Measurements from ENCODE around the gene ZMIZ1.

ZMIZ1 gene

DNA sequence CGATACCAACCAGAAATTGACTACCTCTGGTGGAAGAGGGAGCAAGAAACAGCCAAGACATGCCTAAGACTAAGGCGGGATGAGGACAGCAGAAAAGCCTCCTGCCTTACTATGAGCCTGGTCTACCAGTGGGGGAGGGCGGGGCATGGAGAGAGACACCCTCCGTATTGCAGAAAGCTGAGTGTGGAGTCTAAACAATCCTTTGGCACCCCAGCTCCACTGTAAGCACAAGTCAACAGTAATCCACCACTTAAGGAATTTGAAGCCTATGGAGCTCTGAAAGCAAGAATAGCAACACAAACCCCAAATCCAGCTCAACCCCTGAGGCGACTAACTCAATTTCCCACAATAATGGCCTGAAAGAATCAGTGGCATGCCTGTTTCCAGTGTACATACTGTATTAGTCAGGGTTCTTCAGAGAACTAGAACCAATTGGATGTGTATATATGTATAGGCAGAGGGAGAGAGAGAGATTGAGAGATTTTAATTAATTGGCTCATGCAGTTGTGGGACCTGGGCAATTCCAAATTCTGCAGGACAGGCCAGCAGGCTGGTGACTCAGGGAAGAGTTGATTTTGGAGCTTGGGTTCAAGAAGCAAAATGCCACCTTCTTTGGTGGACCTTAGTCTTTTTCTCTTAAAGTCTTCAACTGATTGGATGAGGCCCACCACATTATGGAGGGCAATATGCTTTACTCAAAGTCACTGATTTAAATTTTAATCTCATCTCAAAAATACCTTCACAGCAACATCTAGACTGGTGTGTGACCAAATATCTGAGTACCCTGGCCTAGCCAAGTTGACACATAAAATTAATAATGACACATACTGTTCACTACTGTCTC lies 292.0 kb downstream of the ZMIZ1 start:
- ChIA-PET CTCF (interaction anchor here (1.8 to 1.9 kb wide), 2 partner anchors 14 kb away, joined by 4 to 7 read pairs; no protein-coding TSS in a partner anchor), POLR2A (no interaction called here)
- Histone ChIP-seq H3K4me3 (ENCODE audit: low read depth, low read length) (no peak overlapping the region), H3K36me3 (ENCODE audit: control insufficient read depth in 2 of 2, insufficient read depth in 1 of 2, low read length in 2 of 2) (peaks cover 0 to 8% of the 10 kb centered on the region in 2 experiments; a peak in 1 of 3 replicates), H3K9me3 (ENCODE audit: control insufficient read depth, insufficient read depth, low read depth, low read length) (no peaks in the 10 kb centered on the region), H3K4me1 (ENCODE audit: control insufficient read depth, insufficient read depth, low read length) (no peaks in the 10 kb centered on the region), H3K27ac (ENCODE audit: extremely low read depth, low read depth, low read length) (no peak overlapping the region)
- TF ChIP-seq ZNF10 (tag by site-specific recombination; IDR thresholded peaks at IDR 0.05), result peak; percentile 99
- no peak for TF ChIP-seq MEIS1 (CRISPR knock-in tag; IDR thresholded peaks at IDR 0.05; ENCODE audit: borderline replicate concordance)
- no peak for TF ChIP-seq ZFP37 (tag by site-specific recombination; IDR thresholded peaks at IDR 0.05)
- TF ChIP-seq, protein P1, sequence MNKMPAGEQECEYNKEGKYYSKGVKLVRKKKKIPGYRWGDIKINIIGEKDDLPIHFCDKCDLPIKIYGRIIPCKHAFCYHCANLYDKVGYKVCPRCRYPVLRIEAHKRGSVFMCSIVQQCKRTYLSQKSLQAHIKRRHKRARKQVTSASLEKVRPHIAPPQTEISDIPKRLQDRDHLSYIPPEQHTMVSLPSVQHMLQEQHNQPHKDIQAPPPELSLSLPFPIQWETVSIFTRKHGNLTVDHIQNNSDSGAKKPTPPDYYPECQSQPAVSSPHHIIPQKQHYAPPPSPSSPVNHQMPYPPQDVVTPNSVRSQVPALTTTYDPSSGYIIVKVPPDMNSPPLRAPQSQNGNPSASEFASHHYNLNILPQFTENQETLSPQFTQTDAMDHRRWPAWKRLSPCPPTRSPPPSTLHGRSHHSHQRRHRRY (tag by site-specific recombination; IDR thresholded peaks at IDR 0.05), result no peak
- no peak for TF ChIP-seq ZBTB49 (tag by site-specific recombination; IDR thresholded peaks at IDR 0.05; ENCODE audit: low read depth)
- no peak for TF ChIP-seq ZBTB10 (tag by site-specific recombination; IDR thresholded peaks at IDR 0.05)

DNA sequence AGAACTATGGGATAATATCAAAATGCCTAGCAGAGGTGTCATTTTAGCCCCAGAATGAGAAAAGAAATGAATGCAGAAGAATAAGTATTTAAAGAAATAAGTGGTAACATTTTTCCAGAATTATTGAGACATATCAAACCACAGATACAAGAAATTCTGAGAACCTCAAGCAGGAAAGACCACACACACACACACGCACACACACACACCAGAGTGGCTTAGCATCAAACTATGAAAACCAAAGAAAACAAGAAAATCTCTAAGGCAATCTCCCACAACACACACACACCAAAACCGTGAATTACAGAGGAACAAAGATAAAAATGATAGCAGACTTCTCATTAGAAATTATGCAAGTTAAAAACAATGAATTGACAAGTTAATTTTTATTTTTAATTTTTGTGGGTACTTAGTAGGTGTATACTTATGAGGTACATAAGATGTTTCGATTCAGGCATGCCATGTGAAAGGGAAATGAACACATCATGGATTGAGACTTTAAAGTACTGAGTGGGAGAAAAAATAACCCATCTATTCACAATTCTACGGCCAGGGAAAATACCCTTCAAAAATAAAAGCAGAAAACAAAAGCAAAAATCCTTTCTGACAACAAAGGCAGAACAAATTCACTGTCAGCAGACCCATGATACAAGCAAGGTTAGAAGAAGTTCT lies 293.1 kb downstream of the ZMIZ1 start:
- Histone ChIP-seq H3K4me3 (ENCODE audit: low read depth, low read length) (no peak overlapping the region), H3K9me3 (ENCODE audit: control insufficient read depth, insufficient read depth, low read depth, low read length) (no peaks in the 10 kb centered on the region), H3K4me1 (ENCODE audit: control insufficient read depth, insufficient read depth, low read length) (no peaks in the 10 kb centered on the region), H3K27ac (ENCODE audit: extremely low read depth, low read depth, low read length) (no peak overlapping the region), H3K36me3 (ENCODE audit: control insufficient read depth in 2 of 2, insufficient read depth in 1 of 2, low read length in 2 of 2) (no peaks in the 10 kb centered on the region)
- TF ChIP-seq TCF7L2 (IDR thresholded peaks at IDR 0.05; ENCODE audit: borderline replicate concordance, low read depth, low read length) (no peak), PRDM1 (tag by site-specific recombination; IDR thresholded peaks at IDR 0.05) (peak; percentile 41; the same call in 1 of the 2 replicates)
- CTCF ChIA-PET, result interaction anchor here (1.9 kb wide), 1 partner anchor 13 kb away, joined by 7 read pairs; no protein-coding TSS in a partner anchor
- POLR2A ChIA-PET, result no interaction called here

All from HEK293 (cell line).